K562 (cell line): ENCODE results near the gene TENT4B. TPM values are rescaled to one million over a fixed set of nuclear protein-coding genes. Genes with fewer than 3 reads are reported as not detected.

Experiments
- CHD1 ChIP-seq: fragments of 200-600 bp; sonication (generic); IDR thresholded peaks from one replicate; pipeline ENCODE4 v1.6.1; 2012; ENCODE audit warnings: mild to moderate bottlenecking, moderate library complexity, low read length, inconsistent platforms
- NFE2 ChIP-seq: IDR thresholded peaks from 2 replicates; pipeline ENCODE4 v1.6.1; 2014; ENCODE audit warnings: antibody characterized with exemption, low read depth
- polyA plus RNA-seq, 8 experiments: library from polyadenylated mRNA; depleted of rRNA in 4 of 8; stranded (reverse) in 5 of 8; unstranded in 3 of 8; fragments of >200 nt; fragmentation: Nextera tagmentation in 2 of 8; fragmentation: Illumina TruSeq in 1 of 8; extraction: Ambion mirVana in 2 of 8; extraction: Trizol in 1 of 8; gene quantifications; 2 replicates each; pipeline versions ENCODE4 v1.2.1 to v1.2.3, GENCODE V29; 2011 to 2014; ENCODE audit warnings: inconsistent platforms in 1 of 8, missing spikeins in 1 of 8
- total RNA-seq, 7 experiments: library from RNA; depleted of rRNA in 6 of 7; stranded (reverse); fragments of >200 nt in 6 of 7; fragmentation: Illumina TruSeq in 2 of 7; extraction: Trizol in 2 of 7; gene quantifications; 2 replicates each; pipeline versions ENCODE4 v1.2.1 to v1.2.3, GENCODE V29; 2011 to 2021; ENCODE audit warnings: low replicate concordance in 1 of 7
- TF ChIP-seq, protein P1 (sequence below): fragments of 450-650 bp; IDR thresholded peaks from 2 replicates; pipeline ENCODE4 v1.6.1; 2016; ENCODE audit warnings: mild to moderate bottlenecking, moderate library complexity
- TF ChIP-seq, protein P2 (sequence below), 2 experiments: fragments of 450-650 bp in 1 of 2; sonication (generic) in 1 of 2; formaldehyde crosslinking in 1 of 2; IDR thresholded peaks; 2 replicates each; pipeline versions ENCODE4 v1.7.1 to v1.9.0; 2016 to 2022; ENCODE audit warnings: inconsistent platforms in 1 of 2, mild to moderate bottlenecking in 1 of 2, missing genetic modification reagents in 1 of 2

The TENT4B gene
- total and polyA plus RNA-seq, 9 of the 15 experiments (the other 6 are each of a cell fraction or from before 2014, with no cell fraction given) = 5.2 to 8.4 (median 7.0) TPM

DNA sequence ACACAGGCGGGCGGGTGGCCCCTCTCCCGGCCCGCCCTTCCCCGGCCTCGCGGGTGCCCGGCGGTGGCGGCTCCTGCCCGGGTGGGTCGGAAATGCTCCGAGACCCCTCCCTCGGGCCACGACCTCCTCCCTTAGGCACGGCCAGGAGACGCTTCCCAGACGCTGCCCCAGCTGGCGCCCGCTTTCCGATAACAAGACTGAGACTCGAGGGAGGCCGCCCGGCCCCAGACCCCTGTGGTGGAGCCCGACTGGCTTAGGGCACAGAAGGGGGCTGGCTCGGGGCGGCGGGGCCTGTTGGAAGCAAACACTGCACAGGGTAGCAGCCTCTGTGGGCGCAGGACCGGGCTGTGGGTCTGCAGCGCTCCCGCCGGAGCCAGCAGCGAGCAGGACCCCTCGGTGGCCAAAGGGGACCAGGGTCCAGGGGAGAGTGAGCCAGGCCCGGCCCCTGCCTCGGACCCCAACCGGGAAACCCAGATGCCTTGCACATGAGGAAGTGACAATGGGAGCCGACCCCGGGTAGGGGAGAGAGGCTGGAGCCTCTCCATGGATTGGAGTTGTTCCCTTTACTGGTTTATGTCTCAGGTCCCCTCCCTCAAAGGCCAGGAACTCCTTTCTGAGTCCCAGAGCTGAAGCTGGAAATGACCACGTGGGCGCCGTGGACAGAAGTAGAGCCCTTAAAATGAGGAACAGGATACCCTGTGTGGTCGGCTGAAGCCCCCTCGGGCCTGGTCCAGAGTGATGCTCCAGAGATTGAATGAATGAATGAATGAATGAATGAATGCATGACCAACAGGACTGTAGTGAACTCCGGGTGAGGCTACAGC lies 93.4 kb downstream of the TENT4B start (continued):
- TF ChIP-seq, protein P1, sequence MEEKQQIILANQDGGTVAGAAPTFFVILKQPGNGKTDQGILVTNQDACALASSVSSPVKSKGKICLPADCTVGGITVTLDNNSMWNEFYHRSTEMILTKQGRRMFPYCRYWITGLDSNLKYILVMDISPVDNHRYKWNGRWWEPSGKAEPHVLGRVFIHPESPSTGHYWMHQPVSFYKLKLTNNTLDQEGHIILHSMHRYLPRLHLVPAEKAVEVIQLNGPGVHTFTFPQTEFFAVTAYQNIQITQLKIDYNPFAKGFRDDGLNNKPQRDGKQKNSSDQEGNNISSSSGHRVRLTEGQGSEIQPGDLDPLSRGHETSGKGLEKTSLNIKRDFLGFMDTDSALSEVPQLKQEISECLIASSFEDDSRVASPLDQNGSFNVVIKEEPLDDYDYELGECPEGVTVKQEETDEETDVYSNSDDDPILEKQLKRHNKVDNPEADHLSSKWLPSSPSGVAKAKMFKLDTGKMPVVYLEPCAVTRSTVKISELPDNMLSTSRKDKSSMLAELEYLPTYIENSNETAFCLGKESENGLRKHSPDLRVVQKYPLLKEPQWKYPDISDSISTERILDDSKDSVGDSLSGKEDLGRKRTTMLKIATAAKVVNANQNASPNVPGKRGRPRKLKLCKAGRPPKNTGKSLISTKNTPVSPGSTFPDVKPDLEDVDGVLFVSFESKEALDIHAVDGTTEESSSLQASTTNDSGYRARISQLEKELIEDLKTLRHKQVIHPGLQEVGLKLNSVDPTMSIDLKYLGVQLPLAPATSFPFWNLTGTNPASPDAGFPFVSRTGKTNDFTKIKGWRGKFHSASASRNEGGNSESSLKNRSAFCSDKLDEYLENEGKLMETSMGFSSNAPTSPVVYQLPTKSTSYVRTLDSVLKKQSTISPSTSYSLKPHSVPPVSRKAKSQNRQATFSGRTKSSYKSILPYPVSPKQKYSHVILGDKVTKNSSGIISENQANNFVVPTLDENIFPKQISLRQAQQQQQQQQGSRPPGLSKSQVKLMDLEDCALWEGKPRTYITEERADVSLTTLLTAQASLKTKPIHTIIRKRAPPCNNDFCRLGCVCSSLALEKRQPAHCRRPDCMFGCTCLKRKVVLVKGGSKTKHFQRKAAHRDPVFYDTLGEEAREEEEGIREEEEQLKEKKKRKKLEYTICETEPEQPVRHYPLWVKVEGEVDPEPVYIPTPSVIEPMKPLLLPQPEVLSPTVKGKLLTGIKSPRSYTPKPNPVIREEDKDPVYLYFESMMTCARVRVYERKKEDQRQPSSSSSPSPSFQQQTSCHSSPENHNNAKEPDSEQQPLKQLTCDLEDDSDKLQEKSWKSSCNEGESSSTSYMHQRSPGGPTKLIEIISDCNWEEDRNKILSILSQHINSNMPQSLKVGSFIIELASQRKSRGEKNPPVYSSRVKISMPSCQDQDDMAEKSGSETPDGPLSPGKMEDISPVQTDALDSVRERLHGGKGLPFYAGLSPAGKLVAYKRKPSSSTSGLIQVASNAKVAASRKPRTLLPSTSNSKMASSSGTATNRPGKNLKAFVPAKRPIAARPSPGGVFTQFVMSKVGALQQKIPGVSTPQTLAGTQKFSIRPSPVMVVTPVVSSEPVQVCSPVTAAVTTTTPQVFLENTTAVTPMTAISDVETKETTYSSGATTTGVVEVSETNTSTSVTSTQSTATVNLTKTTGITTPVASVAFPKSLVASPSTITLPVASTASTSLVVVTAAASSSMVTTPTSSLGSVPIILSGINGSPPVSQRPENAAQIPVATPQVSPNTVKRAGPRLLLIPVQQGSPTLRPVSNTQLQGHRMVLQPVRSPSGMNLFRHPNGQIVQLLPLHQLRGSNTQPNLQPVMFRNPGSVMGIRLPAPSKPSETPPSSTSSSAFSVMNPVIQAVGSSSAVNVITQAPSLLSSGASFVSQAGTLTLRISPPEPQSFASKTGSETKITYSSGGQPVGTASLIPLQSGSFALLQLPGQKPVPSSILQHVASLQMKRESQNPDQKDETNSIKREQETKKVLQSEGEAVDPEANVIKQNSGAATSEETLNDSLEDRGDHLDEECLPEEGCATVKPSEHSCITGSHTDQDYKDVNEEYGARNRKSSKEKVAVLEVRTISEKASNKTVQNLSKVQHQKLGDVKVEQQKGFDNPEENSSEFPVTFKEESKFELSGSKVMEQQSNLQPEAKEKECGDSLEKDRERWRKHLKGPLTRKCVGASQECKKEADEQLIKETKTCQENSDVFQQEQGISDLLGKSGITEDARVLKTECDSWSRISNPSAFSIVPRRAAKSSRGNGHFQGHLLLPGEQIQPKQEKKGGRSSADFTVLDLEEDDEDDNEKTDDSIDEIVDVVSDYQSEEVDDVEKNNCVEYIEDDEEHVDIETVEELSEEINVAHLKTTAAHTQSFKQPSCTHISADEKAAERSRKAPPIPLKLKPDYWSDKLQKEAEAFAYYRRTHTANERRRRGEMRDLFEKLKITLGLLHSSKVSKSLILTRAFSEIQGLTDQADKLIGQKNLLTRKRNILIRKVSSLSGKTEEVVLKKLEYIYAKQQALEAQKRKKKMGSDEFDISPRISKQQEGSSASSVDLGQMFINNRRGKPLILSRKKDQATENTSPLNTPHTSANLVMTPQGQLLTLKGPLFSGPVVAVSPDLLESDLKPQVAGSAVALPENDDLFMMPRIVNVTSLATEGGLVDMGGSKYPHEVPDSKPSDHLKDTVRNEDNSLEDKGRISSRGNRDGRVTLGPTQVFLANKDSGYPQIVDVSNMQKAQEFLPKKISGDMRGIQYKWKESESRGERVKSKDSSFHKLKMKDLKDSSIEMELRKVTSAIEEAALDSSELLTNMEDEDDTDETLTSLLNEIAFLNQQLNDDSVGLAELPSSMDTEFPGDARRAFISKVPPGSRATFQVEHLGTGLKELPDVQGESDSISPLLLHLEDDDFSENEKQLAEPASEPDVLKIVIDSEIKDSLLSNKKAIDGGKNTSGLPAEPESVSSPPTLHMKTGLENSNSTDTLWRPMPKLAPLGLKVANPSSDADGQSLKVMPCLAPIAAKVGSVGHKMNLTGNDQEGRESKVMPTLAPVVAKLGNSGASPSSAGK = peak; percentile 24; the same call in 1 of the 2 replicates
- TF ChIP-seq, protein P2, sequence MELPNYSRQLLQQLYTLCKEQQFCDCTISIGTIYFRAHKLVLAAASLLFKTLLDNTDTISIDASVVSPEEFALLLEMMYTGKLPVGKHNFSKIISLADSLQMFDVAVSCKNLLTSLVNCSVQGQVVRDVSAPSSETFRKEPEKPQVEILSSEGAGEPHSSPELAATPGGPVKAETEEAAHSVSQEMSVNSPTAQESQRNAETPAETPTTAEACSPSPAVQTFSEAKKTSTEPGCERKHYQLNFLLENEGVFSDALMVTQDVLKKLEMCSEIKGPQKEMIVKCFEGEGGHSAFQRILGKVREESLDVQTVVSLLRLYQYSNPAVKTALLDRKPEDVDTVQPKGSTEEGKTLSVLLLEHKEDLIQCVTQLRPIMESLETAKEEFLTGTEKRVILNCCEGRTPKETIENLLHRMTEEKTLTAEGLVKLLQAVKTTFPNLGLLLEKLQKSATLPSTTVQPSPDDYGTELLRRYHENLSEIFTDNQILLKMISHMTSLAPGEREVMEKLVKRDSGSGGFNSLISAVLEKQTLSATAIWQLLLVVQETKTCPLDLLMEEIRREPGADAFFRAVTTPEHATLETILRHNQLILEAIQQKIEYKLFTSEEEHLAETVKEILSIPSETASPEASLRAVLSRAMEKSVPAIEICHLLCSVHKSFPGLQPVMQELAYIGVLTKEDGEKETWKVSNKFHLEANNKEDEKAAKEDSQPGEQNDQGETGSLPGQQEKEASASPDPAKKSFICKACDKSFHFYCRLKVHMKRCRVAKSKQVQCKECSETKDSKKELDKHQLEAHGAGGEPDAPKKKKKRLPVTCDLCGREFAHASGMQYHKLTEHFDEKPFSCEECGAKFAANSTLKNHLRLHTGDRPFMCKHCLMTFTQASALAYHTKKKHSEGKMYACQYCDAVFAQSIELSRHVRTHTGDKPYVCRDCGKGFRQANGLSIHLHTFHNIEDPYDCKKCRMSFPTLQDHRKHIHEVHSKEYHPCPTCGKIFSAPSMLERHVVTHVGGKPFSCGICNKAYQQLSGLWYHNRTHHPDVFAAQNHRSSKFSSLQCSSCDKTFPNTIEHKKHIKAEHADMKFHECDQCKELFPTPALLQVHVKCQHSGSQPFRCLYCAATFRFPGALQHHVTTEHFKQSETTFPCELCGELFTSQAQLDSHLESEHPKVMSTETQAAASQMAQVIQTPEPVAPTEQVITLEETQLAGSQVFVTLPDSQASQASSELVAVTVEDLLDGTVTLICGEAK (IDR thresholded peaks at IDR 0.05) = peak; percentile 53; the same call in 1 of the 2 replicates
- TF ChIP-seq, protein P2 (CRISPR knock-in tag; IDR thresholded peaks at IDR 0.05) = no peak
- TF ChIP-seq CHD1 = peak; percentile 43
- no peak for TF ChIP-seq NFE2
